ENCODE measurements around the gene CCL22.

DNA sequence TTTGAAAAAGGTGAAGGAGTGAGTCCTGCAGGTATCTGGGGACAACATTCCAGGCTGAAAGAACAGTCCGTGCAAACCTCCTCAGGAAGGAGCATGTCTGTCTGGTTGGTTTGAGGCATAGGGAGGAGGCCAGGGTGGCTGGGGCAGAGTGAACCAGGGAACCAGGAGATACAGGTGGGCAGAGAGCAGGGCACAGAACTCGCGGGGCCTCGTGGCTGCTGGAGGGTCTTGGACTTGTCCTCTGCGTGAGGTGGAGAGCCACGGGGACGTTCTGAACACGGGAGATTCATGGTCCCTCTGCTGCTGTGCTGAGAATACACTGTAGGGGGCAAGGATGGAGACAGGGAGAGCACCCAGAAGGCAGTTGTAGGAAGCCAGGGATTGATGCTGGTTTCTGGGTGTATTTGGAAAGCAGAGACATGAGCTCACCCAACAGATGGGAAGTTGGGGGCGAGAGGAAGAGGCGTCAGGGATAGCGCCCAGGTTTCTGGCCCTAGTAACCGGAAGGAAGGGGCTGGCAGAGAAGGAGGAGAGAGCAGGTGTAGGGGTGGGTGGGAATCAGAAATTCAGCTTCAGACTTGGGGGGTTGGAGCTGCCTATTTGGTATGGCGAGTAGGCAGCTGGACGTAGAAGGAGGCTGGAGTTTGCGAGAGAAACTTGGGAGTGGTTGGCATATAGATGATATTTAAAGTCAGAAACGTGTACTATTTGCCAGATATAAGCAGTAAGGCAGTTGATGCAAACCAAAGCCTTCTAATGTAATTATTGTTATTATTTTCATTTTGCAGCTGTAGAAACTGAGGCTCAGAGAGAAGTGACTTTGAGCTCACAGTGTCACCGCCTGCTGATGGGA lies 45.6 kb downstream of the CCL22 start, which contains the start of gene CCL17:
- TF ChIP-seq POLR2AphosphoS5 (IDR thresholded peaks at IDR 0.05) = no peak
- TF ChIP-seq, protein P1, sequence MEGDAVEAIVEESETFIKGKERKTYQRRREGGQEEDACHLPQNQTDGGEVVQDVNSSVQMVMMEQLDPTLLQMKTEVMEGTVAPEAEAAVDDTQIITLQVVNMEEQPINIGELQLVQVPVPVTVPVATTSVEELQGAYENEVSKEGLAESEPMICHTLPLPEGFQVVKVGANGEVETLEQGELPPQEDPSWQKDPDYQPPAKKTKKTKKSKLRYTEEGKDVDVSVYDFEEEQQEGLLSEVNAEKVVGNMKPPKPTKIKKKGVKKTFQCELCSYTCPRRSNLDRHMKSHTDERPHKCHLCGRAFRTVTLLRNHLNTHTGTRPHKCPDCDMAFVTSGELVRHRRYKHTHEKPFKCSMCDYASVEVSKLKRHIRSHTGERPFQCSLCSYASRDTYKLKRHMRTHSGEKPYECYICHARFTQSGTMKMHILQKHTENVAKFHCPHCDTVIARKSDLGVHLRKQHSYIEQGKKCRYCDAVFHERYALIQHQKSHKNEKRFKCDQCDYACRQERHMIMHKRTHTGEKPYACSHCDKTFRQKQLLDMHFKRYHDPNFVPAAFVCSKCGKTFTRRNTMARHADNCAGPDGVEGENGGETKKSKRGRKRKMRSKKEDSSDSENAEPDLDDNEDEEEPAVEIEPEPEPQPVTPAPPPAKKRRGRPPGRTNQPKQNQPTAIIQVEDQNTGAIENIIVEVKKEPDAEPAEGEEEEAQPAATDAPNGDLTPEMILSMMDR (IDR thresholded peaks at IDR 0.05; ENCODE audit: poor library complexity, severe bottlenecking) = no peak
- TF ChIP-seq TAF1 (IDR thresholded peaks at IDR 0.05; ENCODE audit: low read depth) = no peak
- TF ChIP-seq EP300 (conservative IDR thresholded peaks at IDR 0.05; ENCODE audit: poor library complexity, severe bottlenecking) = no peak
- TF ChIP-seq SMC3 (conservative IDR thresholded peaks at IDR 0.05; ENCODE audit: poor library complexity) = no peak
